Activated CD8-positive, alpha-beta memory T cell treated with anti-CD3 and anti-CD28 coated beads for 4 hours (primary cell): ENCODE results near the gene FGGY.

Experiments
- DNase-seq, 2 donors: peaks; one replicate each; pipeline ENCODE4 v3.0.0-alpha.2; 2020; ENCODE audit warnings: low read depth in 2 of 2

The FGGY gene

DNA sequence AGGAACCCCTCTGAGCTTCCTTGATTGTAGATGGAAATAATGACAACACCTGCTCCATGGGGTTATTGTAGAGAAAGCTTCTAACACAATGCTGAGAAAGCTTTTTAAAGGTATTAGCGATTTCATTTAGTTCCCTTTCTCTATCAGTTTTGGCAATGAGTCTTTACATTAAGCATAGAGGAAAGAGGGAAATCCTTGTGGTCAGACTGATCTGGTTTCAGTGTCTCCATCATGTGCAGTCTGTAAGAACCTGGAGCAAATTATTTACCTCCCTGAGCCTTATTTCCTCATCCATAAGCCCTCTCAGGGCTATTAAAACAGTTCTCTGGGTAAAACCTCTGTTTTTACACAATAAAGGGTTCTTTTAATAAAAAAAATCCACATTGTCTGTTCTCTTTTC, 87.5 kb downstream of the FGGY start:
- DNase-seq = no peak

DNA sequence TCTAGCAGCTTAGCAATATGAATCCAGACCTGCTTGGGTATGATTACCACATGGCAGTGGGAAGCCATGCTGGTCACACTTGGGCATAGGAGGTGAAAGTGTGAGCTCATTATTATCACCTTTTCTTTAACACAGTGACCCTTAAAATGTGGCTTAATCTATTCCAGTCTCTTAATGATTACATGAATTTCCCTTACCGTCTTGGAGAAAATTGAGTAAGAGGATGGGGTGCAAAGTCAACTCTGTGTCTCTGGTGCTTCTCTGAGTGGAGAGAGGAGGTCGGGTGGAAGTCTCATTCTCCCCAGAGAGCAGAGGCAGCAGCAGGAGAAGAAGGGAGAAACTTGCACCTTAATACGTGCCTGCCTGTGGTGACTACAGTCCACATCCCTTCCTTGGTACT, 91.3 kb downstream of the FGGY start:
- no peak for DNase-seq

DNA sequence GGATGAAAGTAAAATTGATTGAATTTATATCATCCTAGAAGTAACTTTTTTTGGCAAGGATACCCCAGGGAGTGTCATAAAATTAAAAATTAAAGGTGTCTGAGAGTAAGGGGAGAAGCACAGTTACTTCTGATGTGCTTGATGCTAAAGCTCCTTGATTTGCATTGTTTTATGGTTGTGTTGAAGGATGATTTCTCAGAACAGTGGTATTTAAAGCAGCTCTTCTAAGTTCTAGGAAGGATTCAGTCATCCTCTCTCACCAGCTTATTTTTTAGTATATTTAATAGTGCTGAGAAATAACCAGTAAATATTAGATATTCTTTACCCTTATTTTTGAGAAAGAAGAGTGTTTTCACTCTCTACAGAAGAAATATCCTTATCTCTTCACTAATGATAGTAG, 93.0 kb downstream of the FGGY start:
- DNase-seq = no peak

DNA sequence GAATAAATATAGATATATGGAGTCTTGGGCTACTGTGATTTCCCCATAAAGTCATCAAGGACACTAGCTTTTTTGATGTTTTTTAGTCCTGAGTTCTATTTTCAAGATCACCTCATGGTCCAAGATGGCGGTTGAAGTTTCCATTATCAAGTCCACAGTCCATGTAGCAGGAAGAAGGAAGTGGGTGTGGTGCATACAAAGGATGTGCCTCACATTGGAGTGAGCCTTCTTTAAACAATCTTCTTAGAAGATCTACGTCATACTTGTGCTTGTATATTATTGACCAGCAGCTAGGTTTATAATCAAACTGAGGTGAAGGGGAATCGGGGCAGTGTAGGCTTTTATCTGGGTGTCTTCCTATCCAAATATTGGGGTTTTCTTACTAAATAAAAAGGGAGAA, 93.4 kb downstream of the FGGY start:
- DNase-seq = no peak

DNA sequence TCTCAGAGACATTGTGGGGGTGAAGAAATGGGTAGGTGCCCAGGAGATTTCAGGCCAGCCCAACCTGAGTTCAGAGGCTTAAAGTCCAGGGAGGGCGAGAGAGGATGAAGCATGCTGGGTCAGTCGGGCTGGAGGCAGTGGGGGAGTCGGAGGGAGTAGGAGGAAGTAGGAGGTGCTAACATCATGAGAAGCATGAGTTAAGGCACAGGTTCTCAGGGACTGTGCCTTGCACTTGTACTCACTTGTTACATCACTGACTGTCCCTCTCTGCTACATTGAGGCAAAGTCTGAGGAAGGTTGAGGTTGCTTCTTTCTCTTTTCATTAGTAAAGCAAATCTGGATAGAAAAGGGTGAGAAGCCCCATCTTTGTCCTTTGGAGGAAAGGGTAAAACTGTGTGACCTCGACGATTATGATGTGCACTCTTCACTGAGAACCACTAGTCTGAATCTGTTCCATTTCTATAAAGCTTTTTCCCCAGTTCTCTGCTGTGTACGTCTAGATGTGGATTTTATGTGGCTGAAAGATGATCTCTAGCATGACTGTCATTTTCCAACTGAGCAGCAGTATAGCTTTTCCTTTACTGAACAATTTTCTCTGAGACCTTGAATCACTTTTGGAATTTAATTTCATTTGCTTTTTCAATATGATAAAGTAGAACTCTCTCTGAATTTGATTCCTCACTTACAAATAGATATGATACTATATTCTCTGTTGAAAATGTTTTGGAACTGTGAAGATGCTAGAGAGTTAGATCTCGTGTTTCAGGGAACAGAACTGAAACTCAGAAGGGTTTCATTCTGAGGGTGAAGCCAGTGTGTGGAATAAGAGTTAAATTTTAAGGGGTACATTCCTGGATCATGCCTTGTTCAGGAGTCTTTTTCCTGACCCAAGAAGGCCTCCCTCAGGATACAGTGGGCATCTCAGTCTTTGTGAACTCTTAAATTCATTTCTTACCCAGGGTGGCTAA, 94.6 kb downstream of the FGGY start:
- DNase-seq = no peak

DNA sequence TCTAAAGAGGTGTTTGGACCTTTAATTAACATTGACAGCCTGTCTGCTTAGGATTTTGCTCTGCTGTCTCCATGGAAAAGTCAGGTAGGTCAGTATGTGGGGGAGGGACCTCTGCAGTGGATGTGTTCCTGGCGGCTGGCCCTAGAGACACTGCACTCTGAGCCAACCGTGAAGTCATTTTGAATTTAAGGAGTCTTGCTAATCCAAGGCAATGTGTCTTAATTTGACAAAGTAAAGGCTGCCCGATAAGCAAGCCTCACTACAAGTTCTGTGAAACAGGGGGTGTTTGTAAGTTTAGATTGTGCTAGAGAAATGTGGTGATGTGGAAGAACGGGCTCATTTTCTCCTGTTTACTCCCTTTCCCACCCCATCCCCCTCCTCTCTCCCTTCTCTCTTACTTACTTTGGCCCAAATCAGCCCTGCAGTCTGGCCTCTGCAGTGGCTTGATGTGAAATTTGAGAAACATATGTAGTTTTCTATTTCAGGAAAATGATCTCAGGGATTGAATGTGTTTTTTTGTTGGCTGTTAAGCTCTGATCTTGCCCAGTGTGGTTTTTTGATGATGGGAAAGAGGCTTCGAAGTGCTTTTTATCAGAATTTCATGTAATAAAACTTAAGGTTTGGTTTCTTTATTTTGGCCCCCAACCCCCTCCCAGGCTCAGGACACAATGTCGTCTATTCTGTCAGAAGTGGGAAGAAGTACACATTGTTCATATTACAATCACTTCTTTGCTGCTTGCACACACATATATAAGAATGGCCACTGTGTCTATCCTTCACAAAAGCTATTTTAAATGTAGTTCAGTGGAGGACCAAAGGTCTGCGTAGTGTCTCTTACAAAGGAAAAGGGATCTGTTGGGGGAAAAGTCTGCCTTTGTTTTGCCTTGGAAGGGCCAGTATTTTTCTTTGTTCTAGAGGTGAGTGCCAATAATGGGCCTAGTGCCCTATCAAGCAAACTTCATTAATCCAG, 96.6 kb downstream of the FGGY start:
- no peak for DNase-seq

DNA sequence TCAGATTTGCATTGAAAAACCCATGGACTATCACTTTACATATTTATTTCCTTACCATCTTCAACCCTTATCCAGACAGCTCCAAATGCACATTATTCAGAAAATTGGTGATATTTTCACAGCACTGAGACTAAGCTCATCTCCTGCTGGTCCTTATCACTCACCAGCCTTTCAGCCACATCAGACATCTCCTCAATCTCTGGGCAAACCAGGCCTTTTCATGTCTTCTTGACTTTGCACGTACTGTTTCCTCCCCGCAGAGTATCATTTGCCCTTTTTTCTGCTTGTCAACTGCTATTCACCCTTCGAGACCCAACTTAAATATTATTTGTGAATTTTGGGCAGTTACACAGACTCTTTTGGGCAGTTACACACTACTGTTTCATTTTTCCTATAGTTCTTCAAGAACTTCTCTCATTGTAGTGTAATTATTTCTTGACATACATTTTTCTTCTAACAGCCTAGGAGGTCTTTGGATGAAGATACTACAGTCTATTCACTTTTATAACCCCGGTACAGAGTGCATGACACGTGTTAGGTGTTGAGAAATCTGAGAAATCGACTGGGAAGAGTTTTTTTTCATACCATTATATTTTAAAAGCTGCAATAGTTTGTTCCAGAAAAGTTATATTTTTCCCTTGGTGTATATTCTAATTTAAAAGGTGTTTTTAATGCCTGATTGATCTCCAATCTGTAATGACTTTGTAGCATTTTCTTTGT, 98.0 kb downstream of the FGGY start:
- no peak for DNase-seq

DNA sequence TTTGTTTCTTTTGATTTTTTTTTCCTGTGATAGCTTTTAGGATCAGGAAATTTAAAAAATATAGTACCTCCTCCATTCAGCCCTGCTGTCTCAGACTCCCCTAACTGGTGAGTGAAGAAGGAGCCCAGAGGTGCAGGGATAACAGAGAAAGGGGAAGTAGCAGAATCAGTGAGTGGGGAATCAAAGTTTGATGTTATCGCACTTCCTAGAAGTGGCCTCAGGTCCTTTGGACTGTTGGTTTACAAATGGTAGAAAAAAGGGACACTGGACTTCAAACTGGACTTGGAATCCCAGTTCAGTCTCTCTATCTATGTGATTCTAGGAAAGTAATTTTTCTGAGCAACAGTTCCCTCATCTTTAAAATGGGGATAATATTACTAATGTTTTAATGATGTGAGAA, 99.5 kb downstream of the FGGY start:
- no peak for DNase-seq

DNA sequence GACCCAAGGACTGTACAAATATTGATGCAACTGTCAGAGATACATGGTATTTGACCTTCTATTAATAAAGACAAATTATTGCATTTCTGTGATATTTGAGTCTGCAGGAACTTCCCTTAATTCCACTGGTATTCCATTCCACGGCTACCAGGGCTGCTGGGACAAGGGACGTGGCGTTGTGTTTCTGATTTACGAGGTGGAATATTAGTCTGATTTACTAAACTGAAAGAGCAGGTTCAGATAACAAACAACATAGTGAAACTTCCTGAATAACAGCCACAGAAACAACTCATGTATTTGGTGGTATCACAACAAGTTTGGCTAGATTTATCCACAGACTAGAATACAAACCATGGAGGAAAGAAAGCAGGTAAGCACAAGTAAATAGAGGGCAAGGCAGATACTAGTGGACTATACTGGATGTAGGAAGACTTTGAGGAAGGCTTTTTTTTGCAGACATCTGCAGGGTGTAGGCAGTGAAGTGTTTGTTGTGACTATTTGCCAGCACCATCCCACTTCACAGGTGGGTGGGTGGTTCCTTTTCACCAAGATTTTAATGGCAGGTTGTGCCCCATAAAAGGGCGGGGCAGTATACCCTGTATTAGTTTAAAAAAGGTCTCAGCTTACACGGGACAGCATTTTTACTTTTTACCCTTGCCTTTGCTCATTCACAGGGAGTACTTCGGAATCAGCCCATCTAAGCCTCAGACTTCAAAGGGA, 100.4 kb downstream of the FGGY start:
- DNase-seq = no peak

DNA sequence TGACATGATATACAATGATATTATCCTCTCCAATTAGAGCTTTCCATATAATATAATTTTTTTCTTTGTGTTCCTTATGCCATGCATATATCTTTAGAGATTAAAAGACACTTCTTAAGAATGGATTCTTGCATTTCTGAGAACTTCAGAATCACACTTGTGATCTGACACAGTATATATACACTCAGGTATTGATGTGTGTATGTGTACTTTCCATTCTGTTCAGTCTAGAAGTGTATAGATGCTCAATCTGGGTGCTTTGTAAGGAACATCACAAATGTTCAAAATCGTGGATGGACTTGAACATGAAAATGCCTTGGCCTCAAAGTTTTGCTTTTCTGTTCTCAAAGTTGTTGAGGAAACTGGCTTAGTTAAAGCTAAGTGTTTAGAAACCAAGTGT, 102.7 kb downstream of the FGGY start:
- DNase-seq = no peak

DNA sequence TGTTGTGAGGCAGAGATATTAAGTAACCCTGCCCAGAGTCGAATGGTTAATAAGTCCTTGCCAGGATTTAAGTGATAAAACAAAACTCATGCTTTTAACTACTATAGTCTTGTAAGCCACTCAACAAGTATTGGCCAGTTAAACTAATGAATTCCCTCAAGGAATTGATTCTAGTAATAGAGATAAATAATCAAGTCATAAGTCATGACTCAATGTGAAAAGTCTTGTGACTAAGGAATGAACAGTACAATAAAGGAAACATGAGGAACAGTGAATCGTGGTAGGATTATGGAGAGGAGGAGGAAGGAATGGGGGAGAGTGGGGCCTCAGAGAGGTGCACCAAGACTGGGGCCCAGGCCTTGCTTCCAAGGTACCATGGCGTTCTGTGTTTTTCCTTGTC, 104.7 kb downstream of the FGGY start:
- no peak for DNase-seq

DNA sequence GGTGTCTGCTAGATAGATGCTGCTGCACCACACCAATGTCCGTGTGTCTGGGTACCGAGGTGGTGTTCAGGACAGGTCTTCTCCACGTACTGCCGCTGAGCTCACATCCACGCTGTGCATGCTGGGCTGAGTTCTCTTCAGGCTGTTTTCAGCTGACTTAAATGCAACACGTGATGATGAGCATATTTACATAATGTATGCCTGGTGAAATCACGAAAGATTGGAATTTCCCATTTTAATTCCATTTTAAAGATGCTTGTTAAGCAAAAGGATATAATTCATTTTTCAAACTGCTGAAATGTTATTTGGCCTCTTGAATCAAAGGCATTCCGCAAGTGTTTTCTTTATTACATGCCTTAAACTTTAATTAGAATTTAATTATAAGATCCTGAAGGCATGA, 107.9 kb downstream of the FGGY start:
- no peak for DNase-seq

DNA sequence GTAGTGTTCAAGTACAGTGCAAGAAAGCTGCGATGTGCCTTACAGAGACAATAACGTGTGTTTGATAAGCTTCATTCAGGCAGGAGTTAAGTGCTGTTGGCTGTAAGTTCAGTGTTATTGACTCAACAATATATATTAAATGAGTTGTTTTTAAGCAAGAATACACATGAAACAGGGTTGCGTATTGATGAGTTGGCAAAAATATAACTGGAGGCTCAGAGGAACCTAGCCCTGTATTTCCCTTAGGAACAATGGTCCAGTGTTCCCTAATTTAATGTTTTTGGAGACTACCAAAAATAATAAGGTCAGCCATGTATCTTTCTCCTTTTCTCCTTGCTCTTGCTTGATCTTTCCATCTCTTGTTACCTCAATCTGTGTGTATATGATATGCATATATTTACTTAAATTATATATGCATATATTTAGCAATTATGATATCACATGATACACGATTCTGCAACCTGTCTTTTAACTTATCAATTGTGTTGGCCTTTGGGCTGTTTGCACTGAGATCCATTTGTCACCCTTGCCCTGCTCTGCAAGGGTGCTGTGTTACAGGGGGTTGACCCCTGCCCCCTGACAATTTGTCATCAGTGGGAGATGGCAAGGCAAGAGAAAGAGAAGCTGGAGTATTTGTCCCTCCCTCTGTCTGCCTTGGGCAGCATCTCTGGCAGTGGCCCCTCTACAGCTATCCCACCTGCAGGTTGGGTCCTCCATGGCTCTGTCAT, 109.7 kb downstream of the FGGY start:
- DNase-seq = no peak

DNA sequence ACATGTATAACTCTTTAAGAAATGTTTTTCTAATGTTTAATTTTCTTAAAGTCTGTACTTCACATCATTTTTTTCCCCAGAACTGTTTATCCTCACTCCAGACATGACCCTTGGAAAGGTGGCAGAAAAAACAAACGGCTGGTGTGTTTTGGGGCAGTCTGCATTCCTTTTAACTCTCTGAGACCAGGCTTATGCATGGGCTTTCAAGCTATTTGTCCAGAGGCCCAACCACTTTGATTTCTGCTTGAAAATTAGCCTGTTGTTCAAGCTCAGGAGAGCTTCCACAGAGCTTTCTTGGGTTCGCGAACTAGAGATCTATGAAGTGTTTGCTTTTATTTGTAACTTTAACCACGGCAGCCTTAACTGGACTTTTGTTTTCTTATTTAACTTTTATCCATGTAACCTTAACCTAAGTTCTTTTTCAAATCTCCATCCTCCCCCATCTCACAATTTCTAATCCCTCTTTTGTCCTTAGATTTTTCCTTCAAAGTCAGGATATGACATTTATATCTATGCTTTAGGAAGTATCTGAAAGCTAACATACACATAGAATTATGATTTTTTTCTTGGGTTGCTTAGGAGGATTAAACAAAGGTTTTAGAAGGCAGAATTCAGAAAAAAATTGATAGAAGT, 111.8 kb downstream of the FGGY start:
- no peak for DNase-seq

DNA sequence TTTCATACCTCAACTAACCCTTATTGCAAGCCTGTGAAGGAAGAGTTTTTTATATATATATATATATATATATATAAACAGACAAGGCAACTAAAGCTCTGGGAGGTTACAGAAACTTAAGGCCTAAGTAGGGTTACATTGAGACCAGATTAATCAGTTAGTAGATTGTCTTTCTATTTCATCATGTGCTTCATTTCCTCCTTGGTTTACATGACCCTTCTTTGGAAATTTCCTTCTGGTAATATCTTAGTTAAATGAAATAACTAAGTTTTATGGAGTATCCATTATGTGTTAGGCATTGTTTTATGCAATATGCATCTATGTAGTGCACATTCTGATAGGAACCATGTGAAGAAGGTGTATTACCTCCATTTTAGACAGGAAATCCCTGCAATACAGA, 112.7 kb downstream of the FGGY start:
- DNase-seq = no peak

DNA sequence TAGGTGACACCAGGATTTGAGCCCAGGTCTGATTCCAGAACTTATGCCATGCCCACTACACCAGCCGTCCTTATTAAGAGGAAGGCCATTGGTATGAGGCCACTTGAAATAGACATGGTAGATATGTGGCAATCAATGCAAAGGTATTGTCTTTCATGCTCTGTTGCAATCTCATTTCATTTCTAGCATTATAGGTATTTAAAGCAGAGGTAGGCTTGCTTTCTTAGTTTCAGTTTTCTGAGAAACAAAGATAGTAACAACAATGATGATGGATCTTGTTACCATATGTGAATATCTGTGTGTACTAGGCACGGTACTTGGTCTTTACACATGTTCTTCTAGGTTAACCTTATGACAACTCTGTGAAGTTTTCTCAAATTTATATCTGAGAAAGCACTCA, 113.1 kb downstream of the FGGY start:
- DNase-seq = no peak

DNA sequence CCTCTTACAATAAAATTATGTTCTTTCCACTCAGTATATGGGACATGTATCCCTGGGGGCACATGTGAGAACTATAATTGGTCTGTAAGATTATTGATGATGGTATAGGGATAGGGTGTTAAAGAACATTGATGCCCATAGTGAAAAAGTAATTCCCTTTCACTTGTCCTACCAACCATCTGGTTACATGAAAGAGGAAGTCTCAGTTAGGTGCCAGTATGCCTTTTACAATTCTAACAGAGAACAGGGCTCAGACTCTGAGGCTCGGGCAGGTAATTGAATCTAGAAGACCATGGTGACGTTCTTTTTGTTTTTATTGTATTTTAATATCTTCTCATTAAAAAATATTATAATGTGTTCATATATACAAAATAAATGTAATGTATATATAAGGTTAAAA, 113.6 kb downstream of the FGGY start:
- DNase-seq = no peak

DNA sequence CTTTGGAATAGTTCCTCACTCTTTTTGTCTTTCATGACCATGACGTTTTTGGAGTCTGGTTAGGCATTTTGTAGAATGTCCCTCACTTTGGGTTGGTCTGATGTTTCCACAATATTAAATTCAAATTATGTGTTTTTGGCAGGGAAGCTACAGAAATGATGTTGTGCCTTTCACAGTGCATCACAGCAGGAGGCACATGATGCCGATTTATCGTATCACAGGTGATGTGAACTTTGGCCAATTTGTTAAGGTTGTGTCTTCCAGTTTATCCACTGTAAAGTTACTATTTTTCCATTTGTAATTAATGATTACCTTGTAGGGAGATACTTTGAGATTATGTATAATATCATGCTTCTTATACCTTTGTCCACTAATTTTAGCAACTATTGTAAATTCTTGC, 114.3 kb downstream of the FGGY start:
- no peak for DNase-seq

DNA sequence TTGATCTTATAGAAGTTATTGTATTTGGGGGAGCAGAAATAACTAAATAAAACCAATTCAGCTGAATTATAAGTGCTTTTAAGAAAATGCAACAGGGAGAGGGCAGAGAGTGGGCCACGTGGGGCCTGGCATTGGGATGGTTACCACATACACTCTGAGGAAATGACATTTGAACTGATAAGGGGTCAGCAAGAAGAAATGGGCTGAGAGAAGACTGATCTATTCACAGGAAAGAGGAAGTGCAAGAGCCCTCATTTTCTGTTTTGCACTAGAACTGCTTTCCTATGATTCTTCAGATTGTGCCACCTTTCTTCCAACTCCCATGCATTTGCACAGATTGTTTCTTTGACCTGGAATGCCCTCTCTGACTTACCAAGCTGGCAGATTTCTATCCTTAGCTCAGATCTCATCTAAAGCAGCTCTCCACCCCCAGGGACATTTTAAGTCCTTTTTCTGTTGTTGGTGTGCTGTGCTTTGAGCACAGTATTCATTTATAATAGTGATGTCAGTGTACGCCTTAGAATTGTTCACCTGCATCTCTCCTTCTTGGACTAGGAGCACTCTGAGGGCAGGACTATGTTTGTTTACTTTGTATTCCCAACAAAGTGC, 115.9 kb downstream of the FGGY start:
- DNase-seq = no peak

DNA sequence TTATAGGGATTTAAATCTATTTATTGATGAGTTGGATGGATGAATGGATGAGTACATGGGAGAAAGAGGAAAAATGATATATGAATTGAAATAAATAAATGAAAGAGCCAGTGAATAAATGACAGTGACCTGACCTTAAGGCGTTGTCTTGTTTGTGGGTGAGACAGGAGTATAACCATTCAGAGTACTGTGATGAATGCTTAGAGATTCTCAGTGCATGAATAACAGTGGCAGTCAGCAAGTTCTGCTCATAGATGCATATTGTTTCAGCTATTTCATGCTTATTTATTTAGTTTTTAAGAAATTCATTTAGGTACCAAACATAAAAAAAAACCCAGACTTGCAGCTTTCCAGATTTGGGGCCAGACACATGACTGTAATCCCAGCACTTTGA, 116.4 kb downstream of the FGGY start:
- no peak for DNase-seq
